NCI-H446 treated with DMSO at 0.1 percent for 48 hours (cell line): ENCODE measurements around the gene SNCAIP.
"Not testable (repeated sequence)": the region's sequence is repeated elsewhere in the genome, so short reads cannot be mapped to it uniquely, and the experiment has no call there.

ENCODE experiments used
- DNase-seq: peaks from one replicate; lab custom pipeline; 2025; lab: John Stamatoyannopoulos, UW

The SNCAIP gene

GRCh38 chr5:122358372-122358979 is 46.4 kb downstream of the SNCAIP start:
- DNase-seq = no peak

DNA sequence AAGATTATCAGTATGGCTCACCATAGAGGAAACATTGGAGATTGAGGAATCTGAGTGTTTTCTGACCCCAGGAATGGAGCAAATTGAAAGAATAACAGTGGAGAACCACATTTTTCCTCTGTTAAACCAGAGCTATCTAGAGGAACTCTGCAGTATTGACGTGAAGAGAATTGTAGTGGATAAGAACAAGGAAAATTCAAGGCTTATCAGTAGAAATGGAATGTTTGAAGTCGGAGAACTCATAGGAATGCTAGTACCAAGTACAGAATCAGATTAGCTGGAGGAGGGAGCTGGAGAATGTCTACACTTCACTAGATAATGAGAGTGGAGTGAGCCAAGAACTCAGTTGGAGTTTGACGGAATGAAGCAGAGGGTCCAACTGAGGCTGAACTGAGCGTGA is 50.3 kb downstream of the SNCAIP start:
- DNase-seq = no peak

DNA sequence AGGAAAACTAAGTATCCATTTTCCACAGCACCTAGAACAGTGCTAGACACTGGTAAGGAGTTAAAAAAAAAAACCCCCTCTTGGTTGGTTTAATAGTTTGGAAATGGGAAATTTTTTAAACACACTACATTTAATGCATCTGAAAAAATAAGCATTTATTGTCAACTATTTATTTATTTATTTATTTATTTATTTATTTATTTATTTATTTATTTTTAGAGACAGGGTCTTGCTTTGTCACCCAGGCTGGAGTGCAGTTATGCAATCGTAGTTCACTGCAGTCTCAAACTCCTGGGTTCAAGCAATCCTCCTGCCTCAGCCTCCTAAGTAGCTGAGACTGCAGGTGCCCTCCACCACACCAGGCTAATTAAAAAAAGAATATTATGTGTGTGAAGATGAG is 51.6 kb downstream of the SNCAIP start:
- no peak for DNase-seq

- no peak for DNase-seq
These were observed 54.5 kb downstream of the SNCAIP start for GRCh38 chr5:122366501-122366900.

- peak; percentile 77 for DNase-seq
These were observed 55.4 kb downstream of the SNCAIP start for GRCh38 chr5:122367456-122367855.

DNA sequence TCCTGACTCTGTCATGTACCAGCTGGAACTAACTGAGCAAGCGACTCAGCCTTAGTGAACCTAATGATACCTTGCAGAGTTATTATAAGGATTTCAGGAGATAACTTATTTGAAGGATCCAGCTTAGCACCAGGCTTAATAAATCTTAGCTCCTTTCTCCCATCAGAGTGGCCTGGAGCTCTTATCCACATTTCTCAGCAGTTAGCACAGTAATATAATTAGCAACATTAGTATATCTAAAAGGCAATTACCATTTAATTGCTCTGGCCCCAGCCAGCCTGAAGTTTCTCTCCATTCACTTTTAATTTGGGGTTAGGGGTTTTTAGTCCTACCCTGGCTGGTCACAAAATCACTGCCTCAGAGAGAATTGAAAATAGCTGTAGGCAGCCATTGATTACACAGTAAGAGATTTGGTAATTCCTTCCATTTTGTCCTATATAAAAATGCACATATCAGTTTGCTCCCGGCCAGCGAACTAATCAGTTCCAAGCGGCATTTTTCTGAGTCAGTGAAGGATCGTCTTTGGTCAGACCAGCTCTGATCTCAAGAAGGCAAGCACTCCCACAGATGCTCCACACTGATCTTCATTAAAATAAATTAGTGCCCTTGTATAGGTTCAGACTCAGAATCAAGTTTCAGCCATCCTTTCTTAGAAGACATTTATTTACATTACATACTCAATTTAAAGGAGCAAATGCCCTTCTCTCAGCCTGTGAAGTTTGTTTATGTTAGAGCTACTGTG is 56.6 kb downstream of the SNCAIP start:
- DNase-seq = no peak

GRCh38 chr5:122369253-122369815 is 57.3 kb downstream of the SNCAIP start:
- no peak for DNase-seq

GRCh38 chr5:122371511-122372151 is 59.6 kb downstream of the SNCAIP start:
- peak; percentile 25 for DNase-seq

DNA sequence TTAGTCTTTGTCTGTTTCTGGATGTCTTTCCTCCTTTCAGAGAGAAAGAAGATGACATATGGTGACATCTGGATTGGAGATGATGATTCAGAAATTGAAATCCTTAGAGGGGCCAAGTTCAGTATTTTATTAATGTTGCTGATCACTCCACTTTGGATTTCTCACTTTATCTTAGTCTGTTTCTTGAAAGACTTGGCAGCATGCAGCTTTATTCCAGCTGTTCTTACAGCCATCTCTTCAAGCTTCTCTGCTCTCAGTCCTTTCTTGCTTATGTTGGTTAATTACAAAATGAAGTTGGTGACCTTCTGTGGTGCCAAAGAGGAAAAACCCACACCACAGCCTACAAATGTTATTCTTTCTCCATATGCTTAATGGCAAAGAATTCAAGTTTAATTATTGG is 62.1 kb downstream of the SNCAIP start:
- peak; percentile 88 for DNase-seq

- DNase-seq = no peak
These were observed 63.8 kb downstream of the SNCAIP start for GRCh38 chr5:122375801-122376200.

DNA sequence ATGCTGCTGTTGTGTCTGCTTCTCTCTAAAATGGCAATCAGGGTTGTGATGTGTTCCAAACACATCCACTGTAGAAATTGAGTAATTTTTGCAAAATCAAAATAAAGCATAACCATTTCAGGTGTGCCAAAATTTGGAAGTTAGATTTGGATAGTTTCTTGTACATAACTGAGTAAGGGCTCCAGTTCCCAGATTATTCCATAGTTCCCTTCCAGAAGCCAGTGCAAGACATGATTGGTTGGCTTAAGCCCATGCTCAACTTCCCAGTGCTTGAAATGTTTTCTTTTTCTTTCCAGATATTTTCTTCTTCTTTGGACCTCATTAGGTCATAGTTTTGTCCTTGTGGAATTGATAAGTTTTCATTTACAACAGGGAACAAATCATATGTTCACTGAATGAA is 64.2 kb downstream of the SNCAIP start:
- DNase-seq = no peak

DNA sequence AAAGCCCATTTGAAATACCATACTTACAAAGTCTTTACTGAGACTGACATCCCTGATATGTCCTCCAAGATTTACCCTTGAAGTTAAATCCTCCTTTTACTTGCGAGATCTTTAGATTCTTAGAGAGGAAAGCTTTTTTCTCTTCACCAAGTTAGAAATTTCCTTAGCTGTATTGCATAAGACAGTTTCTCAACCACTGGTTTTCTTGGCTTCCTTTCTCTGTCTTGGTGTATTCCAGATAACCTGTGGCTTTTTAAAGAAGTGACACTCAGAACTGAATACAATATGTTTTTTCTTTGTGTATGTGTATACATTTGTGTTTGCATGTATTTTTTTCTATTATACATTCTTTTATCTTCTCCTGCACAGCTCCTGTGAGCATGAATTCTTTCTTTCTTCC is 65.0 kb downstream of the SNCAIP start:
- DNase-seq = no peak

GRCh38 chr5:122382938-122383337 is 70.9 kb downstream of the SNCAIP start:
- DNase-seq = not testable (repeated sequence)

DNA sequence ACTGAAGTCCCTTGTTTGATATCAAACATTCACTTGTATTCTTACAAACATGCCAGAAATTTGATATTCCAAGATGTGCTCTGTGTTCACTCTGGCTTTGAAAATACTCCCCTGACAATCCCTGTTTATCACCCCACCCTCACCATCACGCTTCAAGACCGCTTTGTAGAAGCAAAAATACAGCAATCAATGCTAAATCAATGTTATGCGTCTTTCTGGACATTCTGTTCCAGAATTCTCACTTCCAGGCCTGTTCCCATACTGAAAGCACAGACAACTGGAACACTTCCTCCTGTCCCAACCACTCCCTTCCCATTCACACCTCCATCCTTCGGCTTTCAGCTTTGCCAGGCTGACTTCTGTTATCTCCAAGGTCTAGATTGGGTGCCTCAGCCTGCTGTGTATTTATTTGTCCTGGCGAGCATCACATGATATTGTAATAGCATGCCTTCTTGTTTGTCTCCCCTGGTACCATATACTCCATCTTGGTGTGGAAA is 72.8 kb downstream of the SNCAIP start:
- peak; percentile 46 for DNase-seq

GRCh38 chr5:122385286-122385685 is 73.2 kb downstream of the SNCAIP start:
- peak; percentile 52 for DNase-seq

DNA sequence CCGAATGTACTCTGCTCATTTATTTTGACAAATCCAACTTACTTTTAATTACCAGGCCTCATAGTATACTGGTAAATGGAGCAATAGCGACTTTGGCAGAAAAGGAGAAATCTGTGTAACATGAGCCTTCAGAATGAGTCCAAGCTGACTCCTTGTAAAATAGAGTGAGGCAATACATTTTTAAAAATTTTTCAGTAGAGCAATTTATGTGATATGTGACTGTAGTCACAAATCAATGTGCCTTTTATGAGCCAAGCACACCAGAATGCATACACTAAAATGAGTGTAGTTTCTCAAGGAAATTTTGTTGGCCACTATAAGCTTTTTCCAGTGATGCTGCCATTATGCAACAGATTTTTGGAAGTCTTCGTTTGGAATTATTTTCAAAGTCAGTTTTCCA is 73.8 kb downstream of the SNCAIP start:
- peak; percentile 88 for DNase-seq

- DNase-seq = no peak
These were observed 78.1 kb downstream of the SNCAIP start for GRCh38 chr5:122390154-122390553.

DNA sequence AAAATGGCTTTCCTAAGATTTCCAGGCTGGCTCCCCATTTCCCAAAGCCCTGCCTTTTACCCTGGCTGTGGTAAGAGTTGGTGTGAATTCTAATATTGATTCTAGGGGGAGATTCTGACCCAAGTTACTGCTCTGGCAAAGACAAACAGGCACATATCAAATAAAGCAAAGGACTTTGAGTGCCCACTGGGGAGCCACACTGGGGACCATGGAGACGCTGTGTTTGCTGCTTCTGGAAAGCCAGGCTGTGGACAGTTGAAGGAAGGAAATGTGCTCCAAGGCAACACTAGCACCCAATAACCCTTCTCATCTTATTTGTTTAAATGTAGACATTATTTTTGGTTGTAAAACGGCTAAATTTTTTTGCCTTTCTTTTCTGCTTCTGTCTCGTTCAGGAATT is 78.7 kb downstream of the SNCAIP start:
- DNase-seq = no peak

GRCh38 chr5:122391621-122392020 is 79.6 kb downstream of the SNCAIP start:
- no peak for DNase-seq

- DNase-seq = no peak
These were observed 80.2 kb downstream of the SNCAIP start for GRCh38 chr5:122392224-122392623.

GRCh38 chr5:122392824-122393223 is 80.8 kb downstream of the SNCAIP start:
- DNase-seq = peak; percentile 48

DNA sequence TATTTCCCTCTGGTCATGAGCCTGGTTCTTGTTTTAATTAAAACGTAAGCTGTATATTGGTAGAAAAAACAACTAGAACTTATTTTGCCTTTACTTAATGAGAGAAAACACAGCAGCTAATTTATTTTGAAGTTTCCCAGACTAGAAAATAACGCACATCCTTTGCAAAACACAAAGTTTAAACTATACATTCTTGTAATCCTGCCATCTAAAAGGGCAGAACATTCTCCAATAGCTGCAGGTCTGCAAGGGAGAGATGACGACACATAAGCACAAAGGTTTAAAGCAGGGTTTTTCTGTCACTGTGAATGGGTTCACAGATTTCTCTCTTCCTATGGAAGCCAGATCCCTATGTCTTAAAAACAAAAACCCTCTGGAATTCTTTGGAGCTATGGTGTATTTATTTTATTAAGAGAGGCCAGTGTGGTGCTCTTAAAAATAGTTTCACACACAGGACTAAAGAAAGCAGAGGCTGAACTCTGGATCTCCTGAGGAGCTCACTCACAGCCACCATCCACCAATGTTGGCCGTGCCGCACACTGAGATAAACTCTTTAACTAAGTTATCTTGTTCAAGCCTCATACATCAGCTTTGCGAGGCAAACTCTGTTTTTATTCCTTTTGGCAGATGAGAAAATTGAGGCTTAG is 82.4 kb downstream of the SNCAIP start:
- DNase-seq = no peak
